Measurements from ENCODE around the gene MYH11.

The MYH11 gene

DNA sequence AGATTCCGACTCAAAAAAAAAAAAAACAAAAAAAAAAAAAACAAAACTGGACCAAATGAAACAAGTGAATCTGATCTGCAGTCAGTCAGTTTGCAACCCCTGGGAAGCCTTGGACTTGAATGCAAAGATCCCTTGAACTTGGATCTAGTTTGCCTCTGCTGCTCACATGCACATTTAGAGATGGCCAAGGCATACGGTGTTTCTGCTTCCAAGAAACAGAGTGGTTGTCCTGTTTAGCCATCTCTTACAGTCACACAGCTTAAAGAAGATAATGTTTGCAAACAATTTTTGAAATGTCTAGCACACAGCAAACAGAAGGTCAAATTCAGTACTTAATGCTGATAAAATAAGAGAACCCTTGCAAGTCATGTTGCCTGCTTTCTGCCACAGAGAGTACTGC, 202.2 kb downstream of the MYH11 start:
- no peak for DNase-seq

DNA sequence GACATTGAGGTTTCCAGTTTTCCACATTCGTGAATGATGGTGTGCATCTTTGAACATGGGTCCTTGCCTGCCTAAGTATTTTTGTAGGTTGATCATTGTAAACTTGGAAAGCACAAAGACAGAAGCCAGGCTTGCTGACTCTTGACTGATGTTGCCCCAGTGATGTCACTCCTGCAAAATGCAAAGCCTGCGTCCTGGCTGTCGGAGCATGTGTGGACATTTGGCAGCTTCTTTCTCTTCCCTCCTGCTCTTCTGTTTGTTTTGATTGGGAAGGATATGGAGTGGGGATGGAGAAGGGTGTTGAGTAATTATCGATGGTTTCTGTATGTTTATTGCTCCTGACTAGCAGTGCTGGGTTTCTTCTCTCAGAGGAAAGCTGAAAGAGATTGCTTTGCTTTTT, 203.6 kb downstream of the MYH11 start:
- DNase-seq: peak; percentile 89
